ENCODE measurements around the gene ABCC5.

- TF ChIP-seq CTCF (IDR thresholded peaks at IDR 0.05; ENCODE audit: low read length) (no peak), EZH2 (IDR thresholded peaks at IDR 0.05; ENCODE audit: borderline replicate concordance, low read length) (no peak)
These were observed 54.9 kb downstream of the ABCC5 start for GRCh38 chr3:183962807-183963206.

Measured in OCI-LY1 (cell line).